H4 (cell line): ENCODE data around the gene RSRC1. TPM values are rescaled to one million over a fixed set of nuclear protein-coding genes. Genes with fewer than 3 reads are reported as not detected.
"Not testable (repeated sequence)": the region's sequence is repeated elsewhere in the genome, so short reads cannot be mapped to it uniquely, and the experiment has no call there.

Experiments used
- DNase-seq: peaks from one replicate; pipeline ENCODE4 v3.0.0-alpha.2; 2015; ENCODE audit warnings: low spot score
- total RNA-seq: library from RNA; depleted of rRNA; stranded (reverse); fragments of >200 nt; shearing (Covaris generic); gene quantifications from 2 replicates; pipeline ENCODE4 v1.2.3, GENCODE V29; 2014

RSRC1 gene
- total RNA-seq, 1 experiment from 2014 or later, result 89.7 TPM

- DNase-seq, result not testable (repeated sequence)
Measured at GRCh38 chr3:158228942-158229341, 119.1 kb downstream of the RSRC1 start.

GRCh38 chr3:158233791-158234190 is 123.9 kb downstream of the RSRC1 start:
- DNase-seq, result no peak

GRCh38 chr3:158244274-158244673 is 134.4 kb downstream of the RSRC1 start:
- DNase-seq, result no peak

GRCh38 chr3:158247288-158247687 is 137.4 kb downstream of the RSRC1 start:
- DNase-seq, result no peak

- no peak for DNase-seq
Measured at GRCh38 chr3:158248261-158248660, 138.4 kb downstream of the RSRC1 start.

GRCh38 chr3:158249183-158249582 is 139.3 kb downstream of the RSRC1 start:
- no peak for DNase-seq

GRCh38 chr3:158258619-158259018 is 148.7 kb downstream of the RSRC1 start:
- DNase-seq, result no peak

GRCh38 chr3:158260392-158260791 is 150.5 kb downstream of the RSRC1 start:
- no peak for DNase-seq

- no peak for DNase-seq
Measured at GRCh38 chr3:158261371-158261991, 151.6 kb downstream of the RSRC1 start.

GRCh38 chr3:158264894-158265293 is 155.0 kb downstream of the RSRC1 start:
- DNase-seq, result no peak

GRCh38 chr3:158267015-158267414 is 157.1 kb downstream of the RSRC1 start:
- no peak for DNase-seq

GRCh38 chr3:158269942-158270341 is 160.1 kb downstream of the RSRC1 start:
- DNase-seq, result no peak

GRCh38 chr3:158272081-158272480 is 162.2 kb downstream of the RSRC1 start:
- DNase-seq, result no peak

- no peak for DNase-seq
Measured at GRCh38 chr3:158273656-158274055, 163.8 kb downstream of the RSRC1 start.

GRCh38 chr3:158278187-158278586 is 168.3 kb downstream of the RSRC1 start:
- no peak for DNase-seq

GRCh38 chr3:158279609-158280008 is 169.7 kb downstream of the RSRC1 start:
- no peak for DNase-seq

- no peak for DNase-seq
Measured at GRCh38 chr3:158295771-158296170, 185.9 kb downstream of the RSRC1 start.

- no peak for DNase-seq
Measured at GRCh38 chr3:158297940-158298339, 188.1 kb downstream of the RSRC1 start.

- no peak for DNase-seq
Measured at GRCh38 chr3:158308236-158308928, 198.5 kb downstream of the RSRC1 start.

- DNase-seq, result no peak
Measured at GRCh38 chr3:158312560-158313141, 202.8 kb downstream of the RSRC1 start.

GRCh38 chr3:158313338-158313927 is 203.5 kb downstream of the RSRC1 start:
- peak; percentile 46 for DNase-seq

GRCh38 chr3:158314426-158315357 is 204.8 kb downstream of the RSRC1 start:
- no peak for DNase-seq
